SK-N-SH (cell line): ENCODE results near the gene USH1C.

Experiments
- GABPA ChIP-seq: IDR thresholded peaks from 2 replicates; pipeline ENCODE4 v1.4.0; 2012; ENCODE audit warnings: low read depth, mild to moderate bottlenecking
- NFIC ChIP-seq: IDR thresholded peaks from 2 replicates; pipeline ENCODE4 v1.4.0; 2012; ENCODE audit warnings: borderline replicate concordance
- POLR2AphosphoS5 ChIP-seq: IDR thresholded peaks from 2 replicates; pipeline ENCODE4 v1.6.1; 2012; ENCODE audit warnings: low read depth, low read length
- RAD21 ChIP-seq: IDR thresholded peaks from 2 replicates; pipeline ENCODE4 v1.6.1; 2012; ENCODE audit warnings: mild to moderate bottlenecking, low read length
- REST ChIP-seq: IDR thresholded peaks from 2 replicates; pipeline ENCODE4 v1.6.1; 2012; ENCODE audit warnings: mild to moderate bottlenecking, low read depth, low read length, moderate library complexity
- RFX5 ChIP-seq: IDR thresholded peaks from 2 replicates; pipeline ENCODE4 v1.6.1; 2012; ENCODE audit warnings: mild to moderate bottlenecking, improper control_type of control experiment, low read length
- SIN3A ChIP-seq: IDR thresholded peaks from 2 replicates; pipeline ENCODE4 v1.6.1; 2012; ENCODE audit warnings: low read depth, mild to moderate bottlenecking, low read length, moderate library complexity, borderline replicate concordance
- TF ChIP-seq, protein P1 (sequence below): IDR thresholded peaks from 2 replicates; pipeline ENCODE4 v1.4.0; 2012; ENCODE audit warnings: low read depth, borderline replicate concordance
- TF ChIP-seq, protein P2 (sequence below): fragments of 200-600 bp; sonication (generic); IDR thresholded peaks from 2 replicates; pipeline ENCODE4 v1.6.1; 2017; ENCODE audit warnings: antibody characterized with exemption, mild to moderate bottlenecking, moderate library complexity

- TF ChIP-seq, protein P1, sequence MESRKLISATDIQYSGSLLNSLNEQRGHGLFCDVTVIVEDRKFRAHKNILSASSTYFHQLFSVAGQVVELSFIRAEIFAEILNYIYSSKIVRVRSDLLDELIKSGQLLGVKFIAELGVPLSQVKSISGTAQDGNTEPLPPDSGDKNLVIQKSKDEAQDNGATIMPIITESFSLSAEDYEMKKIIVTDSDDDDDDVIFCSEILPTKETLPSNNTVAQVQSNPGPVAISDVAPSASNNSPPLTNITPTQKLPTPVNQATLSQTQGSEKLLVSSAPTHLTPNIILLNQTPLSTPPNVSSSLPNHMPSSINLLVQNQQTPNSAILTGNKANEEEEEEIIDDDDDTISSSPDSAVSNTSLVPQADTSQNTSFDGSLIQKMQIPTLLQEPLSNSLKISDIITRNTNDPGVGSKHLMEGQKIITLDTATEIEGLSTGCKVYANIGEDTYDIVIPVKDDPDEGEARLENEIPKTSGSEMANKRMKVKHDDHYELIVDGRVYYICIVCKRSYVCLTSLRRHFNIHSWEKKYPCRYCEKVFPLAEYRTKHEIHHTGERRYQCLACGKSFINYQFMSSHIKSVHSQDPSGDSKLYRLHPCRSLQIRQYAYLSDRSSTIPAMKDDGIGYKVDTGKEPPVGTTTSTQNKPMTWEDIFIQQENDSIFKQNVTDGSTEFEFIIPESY: no peak
- TF ChIP-seq POLR2AphosphoS5 (no peak), SIN3A (no peak), REST (no peak), GABPA (no peak), RAD21 (no peak), NFIC (no peak), RFX5 (no peak)
- TF ChIP-seq, protein P2, sequence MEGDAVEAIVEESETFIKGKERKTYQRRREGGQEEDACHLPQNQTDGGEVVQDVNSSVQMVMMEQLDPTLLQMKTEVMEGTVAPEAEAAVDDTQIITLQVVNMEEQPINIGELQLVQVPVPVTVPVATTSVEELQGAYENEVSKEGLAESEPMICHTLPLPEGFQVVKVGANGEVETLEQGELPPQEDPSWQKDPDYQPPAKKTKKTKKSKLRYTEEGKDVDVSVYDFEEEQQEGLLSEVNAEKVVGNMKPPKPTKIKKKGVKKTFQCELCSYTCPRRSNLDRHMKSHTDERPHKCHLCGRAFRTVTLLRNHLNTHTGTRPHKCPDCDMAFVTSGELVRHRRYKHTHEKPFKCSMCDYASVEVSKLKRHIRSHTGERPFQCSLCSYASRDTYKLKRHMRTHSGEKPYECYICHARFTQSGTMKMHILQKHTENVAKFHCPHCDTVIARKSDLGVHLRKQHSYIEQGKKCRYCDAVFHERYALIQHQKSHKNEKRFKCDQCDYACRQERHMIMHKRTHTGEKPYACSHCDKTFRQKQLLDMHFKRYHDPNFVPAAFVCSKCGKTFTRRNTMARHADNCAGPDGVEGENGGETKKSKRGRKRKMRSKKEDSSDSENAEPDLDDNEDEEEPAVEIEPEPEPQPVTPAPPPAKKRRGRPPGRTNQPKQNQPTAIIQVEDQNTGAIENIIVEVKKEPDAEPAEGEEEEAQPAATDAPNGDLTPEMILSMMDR: no peak
These were observed 10.3 kb upstream of the USH1C start for GRCh38 chr11:17554487-17554886.
